Astrocyte (in vitro differentiated cells and primary cell): Measurements from ENCODE around the gene SYNGR4.

Experiments used
- EZH2 ChIP-seq: IDR thresholded peaks from 2 replicates; pipeline ENCODE4 v1.6.1; 2012; ENCODE audit warnings: mild to moderate bottlenecking, low read length, inconsistent platforms; ENCODE audit not compliant: insufficient read depth
- TF ChIP-seq, protein P1 (sequence below): IDR thresholded peaks from 2 replicates; pipeline ENCODE4 v1.5.1; 2011; ENCODE audit warnings: low read depth, mild to moderate bottlenecking, inconsistent platforms, low read length, moderate library complexity; ENCODE audit not compliant: insufficient read depth

DNA sequence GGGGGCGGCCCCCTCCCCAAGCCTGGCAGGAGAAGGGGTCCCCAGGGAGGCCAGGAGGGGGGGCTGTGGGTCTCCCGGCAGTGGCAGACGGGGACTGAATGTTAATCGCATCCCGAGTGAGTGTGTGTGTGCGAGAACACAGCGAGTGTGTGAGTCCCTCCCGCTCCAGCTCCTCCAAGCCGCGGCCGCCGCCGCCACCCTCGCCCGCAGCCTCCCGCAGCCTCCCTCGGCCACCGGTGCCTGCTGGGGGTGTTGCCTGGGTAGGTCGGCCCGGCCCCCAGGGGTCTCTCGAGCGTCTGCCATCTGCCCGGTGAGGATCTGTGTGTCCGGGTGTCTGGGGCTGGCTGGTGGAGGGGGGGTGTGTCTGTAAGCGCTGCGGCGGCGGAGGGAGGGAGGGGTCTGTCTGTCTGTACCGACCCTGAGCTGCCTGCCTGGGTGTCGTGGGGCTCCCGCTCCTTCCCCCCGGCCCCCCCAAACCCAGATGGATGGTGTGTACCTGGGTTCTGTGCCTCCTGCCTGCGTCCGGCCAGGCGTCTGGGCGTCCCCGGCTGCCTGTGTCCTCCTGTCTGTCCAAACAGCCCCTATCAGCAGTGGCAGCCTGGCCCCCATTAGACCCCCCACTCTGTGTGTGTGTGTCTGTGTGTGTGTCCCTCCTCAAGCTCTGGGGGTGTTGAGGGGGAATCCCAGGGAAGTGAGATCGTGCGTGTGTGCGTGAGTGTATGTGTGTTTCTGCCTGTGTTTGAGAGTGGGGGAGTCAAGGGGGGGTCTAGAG, 29.6 kb downstream of the SYNGR4 start, which contains the start of gene GRIN2D:
- TF ChIP-seq, protein P1, sequence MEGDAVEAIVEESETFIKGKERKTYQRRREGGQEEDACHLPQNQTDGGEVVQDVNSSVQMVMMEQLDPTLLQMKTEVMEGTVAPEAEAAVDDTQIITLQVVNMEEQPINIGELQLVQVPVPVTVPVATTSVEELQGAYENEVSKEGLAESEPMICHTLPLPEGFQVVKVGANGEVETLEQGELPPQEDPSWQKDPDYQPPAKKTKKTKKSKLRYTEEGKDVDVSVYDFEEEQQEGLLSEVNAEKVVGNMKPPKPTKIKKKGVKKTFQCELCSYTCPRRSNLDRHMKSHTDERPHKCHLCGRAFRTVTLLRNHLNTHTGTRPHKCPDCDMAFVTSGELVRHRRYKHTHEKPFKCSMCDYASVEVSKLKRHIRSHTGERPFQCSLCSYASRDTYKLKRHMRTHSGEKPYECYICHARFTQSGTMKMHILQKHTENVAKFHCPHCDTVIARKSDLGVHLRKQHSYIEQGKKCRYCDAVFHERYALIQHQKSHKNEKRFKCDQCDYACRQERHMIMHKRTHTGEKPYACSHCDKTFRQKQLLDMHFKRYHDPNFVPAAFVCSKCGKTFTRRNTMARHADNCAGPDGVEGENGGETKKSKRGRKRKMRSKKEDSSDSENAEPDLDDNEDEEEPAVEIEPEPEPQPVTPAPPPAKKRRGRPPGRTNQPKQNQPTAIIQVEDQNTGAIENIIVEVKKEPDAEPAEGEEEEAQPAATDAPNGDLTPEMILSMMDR, result no peak
- peak; percentile 72 for TF ChIP-seq EZH2
